Lower leg skin (tissue), 4 donors: ENCODE measurements around the gene KIFAP3. TPM values are rescaled to one million over a fixed set of nuclear protein-coding genes. Genes with fewer than 3 reads are reported as not detected.

ENCODE experiments used
- DNase-seq, 2 donors: peaks; one replicate each; pipeline ENCODE4 v3.0.0-alpha.2; 2019; ENCODE audit warnings: low spot score in 2 of 2
- H3K4me3 ChIP-seq: fragments of 200-600 bp; sonication (generic); 2 replicates; pipeline ENCODE4 v1.5.1; 2017; ENCODE audit warnings: mild to moderate bottlenecking, low read depth; ENCODE audit not compliant: poor library complexity, severe bottlenecking
- CTCF ChIP-seq, 3 donors: fragments of 450-650 bp; IDR thresholded peaks; one replicate each; pipeline ENCODE4 v1.5.1; 2016; ENCODE audit warnings: antibody characterized with exemption in 3 of 3, mild to moderate bottlenecking in 3 of 3, moderate library complexity in 2 of 3
- POLR2A ChIP-seq, 2 donors: fragments of 450-650 bp; IDR thresholded peaks; one replicate each; pipeline ENCODE4 v1.6.1; 2016 to 2017; ENCODE audit warnings: antibody characterized with exemption in 2 of 2, mild to moderate bottlenecking in 1 of 2, moderate library complexity in 1 of 2
- WGBS, 2 donors: methylation state at CpG; one replicate each; pipeline ENCODE4 v1.1.5; 2018; 5-methylcytosine and 5-hydroxymethylcytosine counted together
- intact Hi-C: fragments of 100-400 bp; cut with DNase I; formaldehyde crosslinking; loops from one replicate; pipeline ENCODE4 v1.15.0; 2023; ENCODE audit warnings: low total_unique reads
- total RNA-seq, 4 donors: library from RNA; depleted of rRNA; stranded (reverse); fragments of >200 nt; gene quantifications; one replicate each; pipeline ENCODE4 v1.1.0, GENCODE V29; 2016

Gene KIFAP3
- total RNA-seq, 4 donors from 2014 or later, result 17.6 to 24.2 (median 21.9) TPM

GRCh38 chr1:169958987-169959386, 115.5 kb downstream of the KIFAP3 start:
- H3K4me3 ChIP-seq, result no peak overlapping the region
- intact Hi-C loops, result no loop called here
- TF ChIP-seq POLR2A (IDR thresholded peaks at IDR 0.05) (no peak), CTCF (IDR thresholded peaks at IDR 0.05) (no peak)
- DNase-seq, result no peak
- WGBS, 2 donors, result 91 to 93% methylated on average over 3 of the region's 3 CpGs

- intact Hi-C loops, result no loop called here
- no peak for TF ChIP-seq CTCF (IDR thresholded peaks at IDR 0.05)
- TF ChIP-seq POLR2A (IDR thresholded peaks at IDR 0.05), result no peak
- DNase-seq, result no peak
- 94 to 97% methylated on average over 3 of the region's 3 CpGs for WGBS, 2 donors
- no peak overlapping the region for H3K4me3 ChIP-seq
Observed at GRCh38 chr1:169957884-169958283, 116.6 kb downstream of the KIFAP3 start.

- intact Hi-C loops, result no loop called here
- WGBS, 2 donors, result 79 to 84% methylated on average over 1 of the region's 1 CpG
- DNase-seq, result no peak
- TF ChIP-seq CTCF (IDR thresholded peaks at IDR 0.05), result no peak
- no peak overlapping the region for H3K4me3 ChIP-seq
Observed at GRCh38 chr1:169951108-169951507, 123.4 kb downstream of the KIFAP3 start.

GRCh38 chr1:169949139-169949538, 125.4 kb downstream of the KIFAP3 start:
- DNase-seq, result no peak
- intact Hi-C loops, result no loop called here
- no peak overlapping the region for H3K4me3 ChIP-seq
- TF ChIP-seq POLR2A (IDR thresholded peaks at IDR 0.05) (no peak), CTCF (IDR thresholded peaks at IDR 0.05) (no peak)

- intact Hi-C loops, result no loop called here
- no peak for TF ChIP-seq POLR2A (IDR thresholded peaks at IDR 0.05)
- no peak for TF ChIP-seq CTCF (IDR thresholded peaks at IDR 0.05)
Observed at GRCh38 chr1:169946206-169946605, 128.3 kb downstream of the KIFAP3 start.

GRCh38 chr1:169945181-169945580, 129.3 kb downstream of the KIFAP3 start:
- no peak for DNase-seq
- TF ChIP-seq POLR2A (IDR thresholded peaks at IDR 0.05) (no peak), CTCF (IDR thresholded peaks at IDR 0.05) (no peak)
- 52 to 71% methylated on average over 2 to 3 of the region's 4 CpGs for WGBS, 2 donors
- intact Hi-C loops, result no loop called here
- H3K4me3 ChIP-seq, result no peak overlapping the region

More at GRCh38 chr1:169946206-169946605, 128.3 kb downstream of the KIFAP3 start:
- H3K4me3 ChIP-seq, result no peak overlapping the region
- no peak for DNase-seq
